ENCODE measurements around the gene ARHGAP9. TPM values are rescaled to one million over a fixed set of nuclear protein-coding genes. Genes with fewer than 3 reads are reported as not detected.

ARHGAP9 gene
- polyA plus RNA-seq, 3 donors from 2014 or later: 148 to 294 (median 163) TPM

- H3K27me3 Mint-ChIP-seq (ENCODE audit: low read depth in 3 of 3): peaks cover 17 to 39% (median 35%) of the 10 kb centered on the region in 3 donors
- H3K9me3 Mint-ChIP-seq: no peaks in the 10 kb centered on the region
- H3K4me3 Mint-ChIP-seq: no peak overlapping the region
- peaks cover 69 to 74% of the 10 kb centered on the region in 2 donors for H3K4me1 Mint-ChIP-seq
- peaks cover 36 to 44% (median 36%) of the 10 kb centered on the region in 3 donors for H3K36me3 Mint-ChIP-seq
- DNase-seq: no peak
- H3K27ac Mint-ChIP-seq: peak overlapping the region in 4 of 6 donors; percentile 60 to 83 (median 75)
Measured at GRCh38 chr12:57470286-57470969, 9.2 kb downstream of the ARHGAP9 start.

- Mint-ChIP-seq H3K27me3 (ENCODE audit: low read depth in 3 of 3) (peaks cover 18 to 37% (median 34%) of the 10 kb centered on the region in 3 donors), H3K36me3 (peaks cover 31 to 38% (median 33%) of the 10 kb centered on the region in 3 donors), H3K9me3 (no peaks in the 10 kb centered on the region), H3K4me1 (peaks cover 62 to 68% of the 10 kb centered on the region in 2 donors), H3K27ac (peak overlapping the region in 5 of 6 donors; percentile 59 to 83 (median 76)), H3K4me3 (peak overlapping the region in 3 of 5 donors; percentile 6 to 15 (median 6))
- DNase-seq: no peak
Measured at GRCh38 chr12:57469296-57470164, 10.1 kb downstream of the ARHGAP9 start.

DNA sequence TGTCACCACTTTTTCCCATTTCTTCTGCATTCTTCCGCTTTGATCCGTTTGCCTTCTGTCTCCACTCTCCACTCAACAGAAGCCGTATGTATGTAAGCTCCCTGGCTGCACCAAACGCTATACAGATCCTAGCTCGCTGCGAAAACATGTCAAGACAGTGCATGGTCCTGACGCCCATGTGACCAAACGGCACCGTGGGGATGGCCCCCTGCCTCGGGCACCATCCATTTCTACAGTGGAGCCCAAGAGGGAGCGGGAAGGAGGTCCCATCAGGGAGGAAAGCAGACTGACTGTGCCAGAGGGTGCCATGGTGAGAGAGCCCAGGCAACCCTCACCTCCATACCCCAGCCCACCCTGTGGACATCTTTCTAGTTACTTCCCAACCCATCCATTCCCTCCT, 11.8 kb downstream of the ARHGAP9 start:
- no peaks in the 10 kb centered on the region for H3K9me3 Mint-ChIP-seq
- peak overlapping the region in 1 of 5 donors; percentile 13 for H3K4me3 Mint-ChIP-seq
- H3K4me1 Mint-ChIP-seq: peaks cover 52 to 61% of the 10 kb centered on the region in 2 donors
- DNase-seq: no peak
- H3K36me3 Mint-ChIP-seq: peaks cover 17 to 25% (median 22%) of the 10 kb centered on the region in 3 donors
- peaks cover 13 to 36% (median 26%) of the 10 kb centered on the region in 3 donors for H3K27me3 Mint-ChIP-seq (ENCODE audit: low read depth in 3 of 3)
- H3K27ac Mint-ChIP-seq: peak overlapping the region; percentile 51 to 89 (median 72)

GRCh38 chr12:57467212-57467874, 12.3 kb downstream of the ARHGAP9 start:
- DNase-seq: no peak
- Mint-ChIP-seq H3K4me3 (peak overlapping the region in 1 of 5 donors; percentile 13), H3K36me3 (peaks cover 12 to 19% (median 17%) of the 10 kb centered on the region in 3 donors)

GRCh38 chr12:57465747-57466505, 13.7 kb downstream of the ARHGAP9 start:
- H3K4me1 Mint-ChIP-seq: peaks cover 49 to 61% of the 10 kb centered on the region in 2 donors
- DNase-seq: no peak
- H3K36me3 Mint-ChIP-seq: peaks cover 12 to 13% (median 12%) of the 10 kb centered on the region in 3 donors
- no peaks in the 10 kb centered on the region for H3K9me3 Mint-ChIP-seq
- H3K27me3 Mint-ChIP-seq (ENCODE audit: low read depth in 3 of 3): peaks cover 18 to 35% (median 20%) of the 10 kb centered on the region in 3 donors
- H3K4me3 Mint-ChIP-seq: no peak overlapping the region
- H3K27ac Mint-ChIP-seq: peak overlapping the region; percentile 3 to 75 (median 56)

More at GRCh38 chr12:57467212-57467874, 12.3 kb downstream of the ARHGAP9 start:
- H3K27me3 Mint-ChIP-seq (ENCODE audit: low read depth in 3 of 3): peaks cover 18 to 35% (median 28%) of the 10 kb centered on the region in 3 donors
- H3K4me1 Mint-ChIP-seq: peaks cover 52 to 61% of the 10 kb centered on the region in 2 donors
- H3K27ac Mint-ChIP-seq: peak overlapping the region; percentile 32 to 84 (median 64)
- H3K9me3 Mint-ChIP-seq: no peaks in the 10 kb centered on the region

DNA sequence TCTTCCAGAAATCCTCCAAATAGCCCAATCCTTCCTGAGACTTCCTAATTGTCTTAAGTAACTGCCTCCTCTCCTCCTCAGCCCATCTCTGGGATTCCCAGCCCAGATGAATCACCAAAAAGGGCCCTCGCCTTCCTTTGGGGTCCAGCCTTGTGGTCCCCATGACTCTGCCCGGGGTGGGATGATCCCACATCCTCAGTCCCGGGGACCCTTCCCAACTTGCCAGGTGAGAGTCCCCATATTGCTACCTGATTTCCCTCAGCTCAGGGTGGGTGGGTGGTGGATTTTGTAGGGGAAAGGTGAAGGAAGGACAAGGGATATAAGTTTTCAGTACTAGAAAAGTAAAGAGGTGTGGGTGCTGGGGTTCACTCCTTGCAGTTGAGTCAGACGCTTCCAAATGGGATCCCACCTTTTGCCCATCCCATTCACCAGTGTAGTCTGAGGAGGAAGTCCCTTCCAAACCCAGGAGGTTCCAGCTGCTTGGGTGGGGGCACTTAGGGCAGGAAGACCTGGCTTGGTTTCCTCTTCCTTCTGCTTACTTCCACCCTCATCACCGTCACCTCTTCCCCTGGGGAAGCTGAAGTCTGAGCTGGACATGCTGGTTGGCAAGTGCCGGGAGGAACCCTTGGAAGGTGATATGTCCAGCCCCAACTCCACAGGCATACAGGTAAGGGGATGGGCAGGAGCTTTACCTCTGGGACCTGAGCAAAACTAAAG, 14.5 kb downstream of the ARHGAP9 start:
- Mint-ChIP-seq H3K27ac (peak overlapping the region in 2 of 6 donors; percentile 71 to 83), H3K9me3 (no peaks in the 10 kb centered on the region), H3K4me1 (peaks cover 49 to 66% of the 10 kb centered on the region in 2 donors), H3K4me3 (no peak overlapping the region), H3K36me3 (peaks cover 12 to 13% (median 12%) of the 10 kb centered on the region in 3 donors), H3K27me3 (ENCODE audit: low read depth in 3 of 3) (peaks cover 16 to 35% (median 23%) of the 10 kb centered on the region in 3 donors)
- DNase-seq: no peak

GRCh38 chr12:57464569-57464968, 15.1 kb downstream of the ARHGAP9 start:
- H3K36me3 Mint-ChIP-seq: peaks cover 10 to 12% (median 12%) of the 10 kb centered on the region in 3 donors
- no peak overlapping the region for H3K4me3 Mint-ChIP-seq
- no peaks in the 10 kb centered on the region for H3K9me3 Mint-ChIP-seq
- peaks cover 16 to 37% (median 22%) of the 10 kb centered on the region in 3 donors for H3K27me3 Mint-ChIP-seq (ENCODE audit: low read depth in 3 of 3)
- peak overlapping the region in 2 of 6 donors; percentile 65 to 83 for H3K27ac Mint-ChIP-seq
- no peak for DNase-seq
- peaks cover 44 to 67% of the 10 kb centered on the region in 2 donors for H3K4me1 Mint-ChIP-seq

DNA sequence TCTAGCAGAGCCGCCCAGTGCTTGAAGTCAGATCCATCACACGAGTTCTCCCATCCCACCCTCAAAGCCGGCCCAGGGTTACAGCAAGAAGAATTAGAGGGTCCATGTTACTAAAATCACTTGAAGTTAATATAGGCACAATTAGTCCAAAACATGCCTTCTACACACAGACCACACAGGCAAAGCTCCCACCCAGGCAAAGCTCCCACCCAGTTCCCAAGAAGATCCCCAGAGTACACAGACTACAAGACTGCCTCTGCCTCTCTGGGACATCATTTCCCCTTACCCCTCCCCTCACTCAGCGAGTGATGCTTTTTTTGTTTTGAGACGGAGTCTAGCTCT, 16.8 kb downstream of the ARHGAP9 start:
- H3K36me3 Mint-ChIP-seq: peaks cover 0 to 3% (median 2%) of the 10 kb centered on the region in 3 donors
- peaks cover 44 to 62% of the 10 kb centered on the region in 2 donors for H3K4me1 Mint-ChIP-seq
- DNase-seq: no peak
- H3K4me3 Mint-ChIP-seq: peak overlapping the region; percentile 86 to 95 (median 89)
- H3K9me3 Mint-ChIP-seq: no peaks in the 10 kb centered on the region
- peak overlapping the region in 5 of 6 donors; percentile 49 to 92 (median 85) for H3K27ac Mint-ChIP-seq
- peaks cover 17 to 33% (median 20%) of the 10 kb centered on the region in 3 donors for H3K27me3 Mint-ChIP-seq (ENCODE audit: low read depth in 3 of 3)

DNA sequence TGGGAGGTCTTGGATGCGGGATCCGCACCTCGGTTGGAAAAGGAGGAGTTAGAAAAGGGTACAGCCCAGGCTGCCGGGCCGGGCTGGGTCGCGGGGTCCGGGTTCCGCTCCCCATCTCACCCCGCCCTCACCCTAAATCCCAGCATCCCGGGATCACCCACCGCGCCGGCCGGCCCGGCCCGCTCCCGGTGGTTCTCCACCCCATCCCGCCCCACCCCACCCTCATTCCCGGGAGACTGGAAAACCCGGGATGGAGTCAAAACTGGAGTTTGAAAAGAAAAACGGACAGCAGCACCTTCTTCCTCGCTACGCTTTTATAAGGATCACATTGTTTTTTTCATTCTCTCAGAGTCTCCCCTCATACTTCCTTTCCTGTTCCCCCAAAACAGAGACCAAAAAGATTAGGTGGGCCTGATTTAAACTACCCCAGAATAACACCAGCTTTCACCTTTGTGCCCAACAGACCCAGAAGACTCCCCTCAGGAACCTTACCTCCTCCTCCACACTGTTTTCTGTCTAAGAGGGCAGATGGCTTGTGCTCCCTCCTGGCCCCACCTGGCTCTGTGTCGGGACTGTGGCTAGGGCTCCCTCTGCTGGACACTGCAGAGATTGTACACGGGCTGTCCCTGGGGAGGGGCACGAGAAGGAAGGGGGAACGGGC, 17.3 kb downstream of the ARHGAP9 start:
- H3K27me3 Mint-ChIP-seq (ENCODE audit: low read depth in 3 of 3): peaks cover 14 to 28% (median 20%) of the 10 kb centered on the region in 3 donors
- H3K4me3 Mint-ChIP-seq: peak overlapping the region; percentile 86 to 95 (median 89)
- H3K27ac Mint-ChIP-seq: peak overlapping the region in 5 of 6 donors; percentile 49 to 92 (median 85)
- no peaks in the 10 kb centered on the region for H3K9me3 Mint-ChIP-seq
- H3K36me3 Mint-ChIP-seq: peaks cover 0 to 3% (median 0%) of the 10 kb centered on the region in 3 donors
- peaks cover 44 to 60% of the 10 kb centered on the region in 2 donors for H3K4me1 Mint-ChIP-seq
- DNase-seq: peak; percentile 82 to 84 (median 83)

DNA sequence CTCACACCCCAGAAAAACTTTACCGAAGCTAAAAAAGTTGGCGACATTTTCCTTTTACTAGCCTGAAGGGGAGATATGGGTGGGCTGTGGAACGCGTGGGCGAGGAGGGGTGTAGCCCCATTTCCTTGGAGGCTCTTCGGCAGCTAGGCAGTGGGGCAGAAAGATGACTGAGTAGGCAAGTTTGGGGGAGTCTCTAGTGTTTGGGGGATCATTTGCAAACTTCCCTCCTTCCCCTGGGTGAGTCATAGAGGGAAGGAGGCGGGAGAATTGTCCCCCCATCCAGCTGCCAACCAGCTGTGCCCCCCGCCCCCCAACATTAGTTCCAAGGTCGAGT, 17.8 kb downstream of the ARHGAP9 start:
- Mint-ChIP-seq H3K36me3 (no peaks in the 10 kb centered on the region), H3K4me1 (peaks cover 42 to 60% of the 10 kb centered on the region in 2 donors), H3K9me3 (no peaks in the 10 kb centered on the region), H3K27me3 (ENCODE audit: low read depth in 3 of 3) (peaks cover 9 to 28% (median 20%) of the 10 kb centered on the region in 3 donors), H3K4me3 (peak overlapping the region; percentile 79 to 95 (median 84)), H3K27ac (peak overlapping the region in 4 of 6 donors; percentile 44 to 87 (median 72))
- DNase-seq: no peak

- no peak for DNase-seq
- H3K4me3 Mint-ChIP-seq: peak overlapping the region; percentile 79 to 95 (median 84)
- peaks cover 42 to 60% of the 10 kb centered on the region in 2 donors for H3K4me1 Mint-ChIP-seq
- H3K36me3 Mint-ChIP-seq: no peaks in the 10 kb centered on the region
- peaks cover 9 to 30% (median 20%) of the 10 kb centered on the region in 3 donors for H3K27me3 Mint-ChIP-seq (ENCODE audit: low read depth in 3 of 3)
- no peaks in the 10 kb centered on the region for H3K9me3 Mint-ChIP-seq
- H3K27ac Mint-ChIP-seq: peak overlapping the region in 3 of 6 donors; percentile 40 to 87 (median 61)
Measured at GRCh38 chr12:57461276-57461916, 18.3 kb downstream of the ARHGAP9 start.
